ENCODE results near the gene CARD11.

CARD11 gene

DNA sequence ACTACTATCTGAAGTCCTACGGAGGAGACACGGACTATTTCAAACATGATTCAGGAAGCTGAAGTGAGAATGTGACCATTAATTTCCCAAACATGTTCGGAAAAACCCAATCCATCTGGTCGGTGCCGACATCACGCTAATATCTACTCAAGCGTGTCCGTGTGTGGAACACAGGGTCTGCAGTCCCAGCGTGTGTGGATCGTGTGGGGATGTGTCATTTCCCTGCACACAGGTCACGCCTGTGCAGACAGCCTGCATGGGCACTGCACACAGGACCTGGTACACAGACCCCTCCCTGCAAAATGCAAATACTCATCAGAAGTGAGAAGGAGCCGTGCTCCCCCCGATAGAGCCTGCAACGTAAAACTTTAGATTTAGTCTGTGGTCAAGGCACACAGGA, 57.8 kb downstream of the CARD11 start:
- H3K4me3 ChIP-seq (ENCODE audit: low read length): no peak overlapping the region
- no peak for DNase-seq (ENCODE audit: low read depth)
- TF ChIP-seq, protein P1, sequence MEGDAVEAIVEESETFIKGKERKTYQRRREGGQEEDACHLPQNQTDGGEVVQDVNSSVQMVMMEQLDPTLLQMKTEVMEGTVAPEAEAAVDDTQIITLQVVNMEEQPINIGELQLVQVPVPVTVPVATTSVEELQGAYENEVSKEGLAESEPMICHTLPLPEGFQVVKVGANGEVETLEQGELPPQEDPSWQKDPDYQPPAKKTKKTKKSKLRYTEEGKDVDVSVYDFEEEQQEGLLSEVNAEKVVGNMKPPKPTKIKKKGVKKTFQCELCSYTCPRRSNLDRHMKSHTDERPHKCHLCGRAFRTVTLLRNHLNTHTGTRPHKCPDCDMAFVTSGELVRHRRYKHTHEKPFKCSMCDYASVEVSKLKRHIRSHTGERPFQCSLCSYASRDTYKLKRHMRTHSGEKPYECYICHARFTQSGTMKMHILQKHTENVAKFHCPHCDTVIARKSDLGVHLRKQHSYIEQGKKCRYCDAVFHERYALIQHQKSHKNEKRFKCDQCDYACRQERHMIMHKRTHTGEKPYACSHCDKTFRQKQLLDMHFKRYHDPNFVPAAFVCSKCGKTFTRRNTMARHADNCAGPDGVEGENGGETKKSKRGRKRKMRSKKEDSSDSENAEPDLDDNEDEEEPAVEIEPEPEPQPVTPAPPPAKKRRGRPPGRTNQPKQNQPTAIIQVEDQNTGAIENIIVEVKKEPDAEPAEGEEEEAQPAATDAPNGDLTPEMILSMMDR (conservative IDR thresholded peaks at IDR 0.05; ENCODE audit: low read depth, low read length): no peak

DNA sequence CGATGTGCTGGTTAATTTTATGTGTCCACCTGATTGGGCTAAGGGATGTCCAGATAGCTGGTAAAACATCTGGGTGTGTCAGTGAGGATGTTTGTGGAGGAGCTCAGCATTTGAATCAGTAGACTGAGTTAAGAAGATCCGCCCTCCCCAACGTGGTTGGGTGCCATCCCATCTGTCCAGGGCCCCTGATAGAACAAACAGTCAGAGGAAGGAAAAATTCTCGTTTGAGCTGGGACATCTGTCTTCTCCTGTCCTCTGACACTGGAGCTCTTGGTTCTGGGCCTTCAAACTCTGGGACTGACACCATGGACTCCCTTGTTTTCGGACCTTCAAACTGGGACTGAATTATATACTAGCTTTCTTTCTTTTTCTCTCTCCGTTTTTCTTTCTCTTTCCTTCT, 59.6 kb downstream of the CARD11 start:
- no peak overlapping the region for H3K4me3 ChIP-seq (ENCODE audit: low read length)
- DNase-seq (ENCODE audit: low read depth): no peak
- TF ChIP-seq, protein P1 (conservative IDR thresholded peaks at IDR 0.05; ENCODE audit: low read depth, low read length): no peak

DNA sequence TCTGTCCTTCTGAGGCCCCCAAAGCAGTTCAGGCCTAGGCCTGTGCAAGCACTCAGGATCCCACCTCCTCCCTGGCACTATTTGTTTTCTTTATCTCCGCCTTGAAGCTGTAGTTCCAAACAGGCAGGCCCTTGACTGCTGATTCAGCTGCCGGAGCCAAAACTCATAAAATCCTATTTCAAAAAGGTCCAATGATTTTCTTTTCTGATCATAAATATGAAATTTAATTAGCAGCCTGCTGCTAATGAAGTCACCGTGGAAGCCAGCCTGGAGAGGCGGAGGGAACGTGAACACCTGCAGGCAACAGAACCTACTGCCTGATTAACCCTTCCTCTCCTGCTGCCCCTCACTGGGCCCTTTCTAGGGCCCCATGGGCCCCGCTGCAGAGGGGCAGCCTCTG, 60.1 kb downstream of the CARD11 start:
- TF ChIP-seq, protein P1 (conservative IDR thresholded peaks at IDR 0.05; ENCODE audit: low read depth, low read length): no peak
- H3K4me3 ChIP-seq (ENCODE audit: low read length): no peak overlapping the region
- DNase-seq (ENCODE audit: low read depth): no peak

DNA sequence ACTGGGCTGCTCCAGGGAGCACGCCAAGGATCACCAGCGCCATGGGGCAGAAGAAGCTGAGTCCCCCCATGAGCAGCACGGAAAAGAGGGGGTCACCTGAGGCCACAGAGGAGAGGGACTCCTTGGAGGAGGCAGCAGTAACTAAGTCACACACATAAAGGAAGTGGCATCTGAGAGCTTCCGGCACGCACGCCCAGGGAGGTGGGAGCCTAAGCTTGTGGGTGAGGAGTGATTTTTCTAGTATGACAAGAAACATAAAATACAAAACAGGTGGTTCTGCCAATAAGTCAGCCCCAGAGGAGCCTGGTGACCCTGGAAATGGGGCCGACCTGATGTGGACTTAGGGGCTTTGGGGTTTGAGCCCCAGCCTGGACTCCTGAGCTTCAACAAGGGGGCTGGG, 60.8 kb downstream of the CARD11 start:
- no peak for DNase-seq (ENCODE audit: low read depth)
- no peak overlapping the region for H3K4me3 ChIP-seq (ENCODE audit: low read length)
- TF ChIP-seq, protein P1 (conservative IDR thresholded peaks at IDR 0.05; ENCODE audit: low read depth, low read length): no peak

DNA sequence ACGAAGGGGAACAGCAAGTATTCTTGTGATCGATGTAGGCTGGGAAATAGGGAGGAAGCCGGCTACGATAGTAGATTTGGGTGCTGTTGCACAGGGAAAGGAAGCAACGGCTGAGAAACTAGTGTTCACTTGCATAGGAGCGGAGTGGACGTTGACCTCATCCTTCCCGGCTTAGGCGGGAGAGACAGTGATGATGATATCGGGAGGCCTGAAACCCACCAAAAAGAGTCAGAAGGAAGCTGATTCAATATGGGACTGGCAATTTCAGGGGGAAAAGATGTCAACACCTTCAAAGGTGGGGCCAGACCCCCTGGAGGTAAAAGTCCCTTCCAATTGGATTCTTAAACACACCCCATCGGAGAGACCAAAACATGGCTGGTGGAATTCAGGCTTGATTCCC, 61.3 kb downstream of the CARD11 start:
- TF ChIP-seq, protein P1 (conservative IDR thresholded peaks at IDR 0.05; ENCODE audit: low read depth, low read length): no peak
- H3K4me3 ChIP-seq (ENCODE audit: low read length): no peak overlapping the region
- no peak for DNase-seq (ENCODE audit: low read depth)

DNA sequence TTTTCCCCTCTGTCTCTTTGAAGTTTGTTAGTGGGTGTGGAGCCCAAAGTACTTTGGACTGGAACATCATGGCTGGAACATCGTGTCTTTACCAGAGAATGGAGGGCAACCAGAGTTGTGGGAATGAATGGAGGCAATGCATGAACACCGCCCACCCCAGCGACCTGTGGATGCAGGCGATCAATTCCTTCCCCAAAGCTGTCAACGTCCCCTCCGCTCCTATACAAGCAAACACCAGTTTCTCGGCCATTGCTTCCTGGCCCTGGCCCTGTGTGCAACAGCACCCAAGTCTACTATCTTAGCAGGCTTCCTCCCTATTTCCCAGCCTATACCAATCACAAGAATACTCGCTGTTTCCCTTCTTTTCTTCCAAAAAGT, 62.6 kb downstream of the CARD11 start:
- no peak overlapping the region for H3K4me3 ChIP-seq (ENCODE audit: low read length)
- TF ChIP-seq, protein P1 (conservative IDR thresholded peaks at IDR 0.05; ENCODE audit: low read depth, low read length): no peak
- no peak for DNase-seq (ENCODE audit: low read depth)

DNA sequence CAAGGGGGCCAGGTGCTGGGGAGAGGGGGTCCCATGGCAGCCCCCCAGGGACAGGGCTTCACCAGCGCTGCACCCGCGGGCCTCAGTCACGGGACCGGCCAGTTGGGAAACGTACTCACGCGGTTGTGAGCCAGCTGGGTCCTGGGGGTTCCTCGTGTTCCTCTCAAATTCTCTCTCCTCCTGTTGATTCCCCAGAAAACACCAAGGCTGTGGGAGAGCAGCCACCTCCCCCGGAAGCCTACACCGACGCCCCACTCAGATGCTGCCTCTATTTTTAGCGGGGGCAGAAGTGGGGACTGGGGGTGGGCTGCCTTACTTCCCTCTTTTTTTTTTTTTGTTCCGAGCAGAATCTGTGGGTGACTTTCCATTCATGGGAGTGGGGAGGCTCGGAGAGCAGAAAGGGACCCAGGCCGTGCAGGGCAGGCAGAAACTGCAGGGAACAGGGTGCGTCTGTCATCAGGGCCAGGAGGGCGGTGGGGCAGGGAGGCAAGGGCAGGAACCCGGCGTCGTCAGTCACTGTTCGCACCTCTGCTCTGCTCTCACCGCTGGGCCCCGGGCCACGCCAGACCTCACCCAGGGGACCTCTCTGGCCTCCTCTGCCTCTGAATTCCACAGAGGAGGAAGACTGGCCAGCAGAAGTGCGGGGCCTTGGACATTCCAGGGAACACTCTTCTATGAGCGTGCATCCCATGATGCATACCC, 63.1 kb downstream of the CARD11 start:
- TF ChIP-seq, protein P1 (conservative IDR thresholded peaks at IDR 0.05; ENCODE audit: low read depth, low read length): no peak
- DNase-seq (ENCODE audit: low read depth): no peak
- no peak overlapping the region for H3K4me3 ChIP-seq (ENCODE audit: low read length)
